H1 (cell line): ENCODE data around the gene OR56A3. TPM values are rescaled to one million over a fixed set of nuclear protein-coding genes. Genes with fewer than 3 reads are reported as not detected.

Source experiments
- CTCF ChIA-PET: fragments of 300-600 bp; sonication (Branson Sonifier 250); formaldehyde crosslinking; loops from one replicate; lab custom pipeline; 2021; ENCODE audit not compliant: partially characterized antibody; lab: Charles Lee
- POLR2A ChIA-PET: fragments of 300-600 bp; sonication (Branson Sonifier 250); formaldehyde crosslinking; loops from one replicate; lab custom pipeline; 2021; ENCODE audit warnings: inconsistent platforms; ENCODE audit not compliant: partially characterized antibody; lab: Charles Lee
- DNase-seq, 2 experiments: peaks; one replicate each; pipeline versions ENCODE4 v3.0.0 to v3.0.0-alpha.2; 2010 to 2022; ENCODE audit warnings: low spot score in 2 of 2, low read depth in 1 of 2, mixed read lengths in 1 of 2
- FAIRE-seq: peaks from 2 replicates; lab custom pipeline; 2011; peaks lifted over from hg19 to GRCh38; lab: Jason Lieb, UNC
- H2AFZ ChIP-seq: 2 replicates; pipeline ENCODE4 v1.8.1; 2012; ENCODE audit warnings: low read length, inconsistent platforms
- H2AK5ac ChIP-seq: 2 replicates; pipeline ENCODE4 v1.6.1; 2013; ENCODE audit warnings: low read depth, low read length
- H2BK120ac ChIP-seq: replicated peaks from 2 replicates; pipeline ENCODE3; 2013; ENCODE audit warnings: low read depth, low read length, inconsistent platforms
- H2BK12ac ChIP-seq: 2 replicates; pipeline ENCODE4 v1.6.1; 2013; ENCODE audit warnings: low read depth, low read length
- H2BK15ac ChIP-seq: 2 replicates; pipeline ENCODE4 v1.6.1; 2013; ENCODE audit warnings: low read length
- H2BK20ac ChIP-seq: 2 replicates; pipeline ENCODE4 v1.6.1; 2013; ENCODE audit warnings: low read length
- H2BK5ac ChIP-seq: 2 replicates; pipeline ENCODE4 v1.6.1; 2013; ENCODE audit warnings: low read depth, low read length
- H3K14ac ChIP-seq: 2 replicates; pipeline ENCODE4 v1.6.1; 2013; ENCODE audit warnings: inconsistent platforms; ENCODE audit not compliant: insufficient read length
- H3K18ac ChIP-seq: 2 replicates; pipeline ENCODE4 v1.6.1; 2013; ENCODE audit warnings: low read length; ENCODE audit errors: extremely low read depth
- H3K23ac ChIP-seq: 2 replicates; pipeline ENCODE4 v1.6.1; 2013; ENCODE audit warnings: inconsistent platforms; ENCODE audit not compliant: insufficient read length
- H3K23me2 ChIP-seq: 2 replicates; pipeline ENCODE4 v1.6.1; 2013; ENCODE audit warnings: low read depth, low read length
- H3K27ac ChIP-seq: 2 replicates; pipeline ENCODE4 v1.6.1; 2011; ENCODE audit warnings: low read depth, low read length, inconsistent platforms
- H3K27me3 ChIP-seq, 4 experiments: replicated peaks in 1 of 4; 1 replicate in 1 of 4; 2 replicates in 3 of 4; pipeline versions ENCODE4 v1.6.1 to v1.8.1; 2011 to 2013; ENCODE audit warnings: low read length in 3 of 4, mild to moderate bottlenecking in 3 of 4, inconsistent platforms in 2 of 4, mixed read lengths in 2 of 4, moderate library complexity in 1 of 4; ENCODE audit not compliant: control insufficient read depth in 3 of 4, insufficient read depth in 3 of 4; ENCODE audit errors: extremely low read depth in 1 of 4
- H3K36me3 ChIP-seq, 4 experiments: 2 replicates each; pipeline versions ENCODE4 v1.6.1 to v1.8.1; 2011 to 2013; ENCODE audit warnings: mild to moderate bottlenecking in 4 of 4, low read length in 3 of 4, moderate library complexity in 2 of 4, control low read depth in 1 of 4, inconsistent platforms in 1 of 4; ENCODE audit not compliant: insufficient read depth in 4 of 4, control insufficient read depth in 2 of 4
- H3K4ac ChIP-seq: replicated peaks from 2 replicates; pipeline ENCODE3; 2013; ENCODE audit warnings: low read length, low read depth, mixed read lengths, inconsistent platforms; ENCODE audit not compliant: insufficient read length
- H3K4me1 ChIP-seq, 4 experiments: replicated peaks in 1 of 4; 1 replicate in 1 of 4; 2 replicates in 3 of 4; pipeline versions ENCODE4 v1.6.1 to v1.8.1; 2011 to 2013; ENCODE audit warnings: low read length in 3 of 4, inconsistent platforms in 2 of 4, mixed read lengths in 1 of 4; ENCODE audit not compliant: insufficient read depth in 4 of 4, control insufficient read depth in 3 of 4
- H3K4me2 ChIP-seq, 2 experiments: 2 replicates each; pipeline versions ENCODE4 v1.6.1 to v1.8.1; 2011 to 2013; ENCODE audit warnings: low read depth in 2 of 2, low read length in 2 of 2, control low read depth in 1 of 2, inconsistent platforms in 1 of 2, mild to moderate bottlenecking in 1 of 2; ENCODE audit not compliant: insufficient read depth in 1 of 2
- H3K4me3 ChIP-seq, 4 experiments: fragments of 200-600, 300-600 bp in 1 of 4; sonication (generic), shearing (Covaris generic), sonication (Bioruptor Twin) in 1 of 4; 2 replicates each; pipeline versions ENCODE4 v1.5.1 to v1.8.1; 2011 to 2016; ENCODE audit warnings: low read length in 4 of 4, low read depth in 3 of 4, control low read depth in 2 of 4, inconsistent platforms in 2 of 4, mild to moderate bottlenecking in 2 of 4, mixed read lengths in 1 of 4, moderate library complexity in 1 of 4; ENCODE audit not compliant: insufficient read depth in 2 of 4; ENCODE audit errors: extremely low read depth in 1 of 4
- H3K56ac ChIP-seq: replicated peaks from 2 replicates; pipeline ENCODE3; 2013; ENCODE audit warnings: low read depth, mild to moderate bottlenecking, mixed read lengths, low read length, inconsistent platforms; ENCODE audit not compliant: insufficient read length
- H3K79me1 ChIP-seq: 2 replicates; pipeline ENCODE4 v1.6.1; 2013; ENCODE audit warnings: low read depth, low read length, control low read depth
- H3K79me2 ChIP-seq, 2 experiments: 2 replicates each; pipeline versions ENCODE4 v1.6.1 to v1.8.1; 2012 to 2013; ENCODE audit warnings: low read length in 2 of 2, mild to moderate bottlenecking in 2 of 2, inconsistent platforms in 1 of 2; ENCODE audit not compliant: insufficient read depth in 2 of 2, control insufficient read depth in 1 of 2
- H3K9ac ChIP-seq, 4 experiments: replicated peaks in 1 of 4; 1 replicate in 1 of 4; 2 replicates in 3 of 4; pipeline versions ENCODE4 v1.6.1 to v1.8.1; 2011 to 2013; ENCODE audit warnings: low read depth in 3 of 4, low read length in 3 of 4, control low read depth in 2 of 4, mild to moderate bottlenecking in 2 of 4, moderate library complexity in 2 of 4, inconsistent platforms in 1 of 4; ENCODE audit errors: extremely low read depth in 1 of 4
- H3K9me3 ChIP-seq, 2 experiments: 2 replicates each; pipeline versions ENCODE4 v1.6.1 to v1.8.1; 2012 to 2013; ENCODE audit warnings: mild to moderate bottlenecking in 2 of 2, moderate library complexity in 2 of 2, control low read depth in 1 of 2, inconsistent platforms in 1 of 2, low read depth in 1 of 2, low read length in 1 of 2, mixed read lengths in 1 of 2; ENCODE audit not compliant: insufficient read depth in 2 of 2
- H4K20me1 ChIP-seq, 2 experiments: replicated peaks in 1 of 2; 2 replicates each; pipeline versions ENCODE3 to v1.8.1; 2011 to 2013; ENCODE audit warnings: inconsistent platforms in 2 of 2, low read length in 2 of 2, mild to moderate bottlenecking in 1 of 2; ENCODE audit not compliant: insufficient read depth in 2 of 2, control insufficient read depth in 1 of 2
- H4K5ac ChIP-seq: 2 replicates; pipeline ENCODE4 v1.6.1; 2013; ENCODE audit warnings: low read length, low read depth, mixed read lengths, inconsistent platforms; ENCODE audit not compliant: insufficient read length
- H4K8ac ChIP-seq: 2 replicates; pipeline ENCODE4 v1.8.0; 2013; ENCODE audit warnings: mild to moderate bottlenecking, moderate library complexity, low read length, inconsistent platforms; ENCODE audit not compliant: insufficient read depth; ENCODE audit errors: extremely low read depth
- H4K91ac ChIP-seq: replicated peaks from 2 replicates; pipeline ENCODE3; 2013; ENCODE audit warnings: low read length, mixed read lengths, inconsistent platforms; ENCODE audit not compliant: insufficient read length
- BCL11A ChIP-seq, 2 experiments: IDR thresholded peaks; one replicate each; pipeline ENCODE4 v1.6.1; 2011; ENCODE audit warnings: low read depth in 2 of 2, low read length in 2 of 2, mild to moderate bottlenecking in 2 of 2
- BRCA1 ChIP-seq: IDR thresholded peaks from 2 replicates; pipeline ENCODE4 v1.6.1; 2012; ENCODE audit warnings: low read depth, low read length, improper control_type of control experiment
- CEBPB ChIP-seq: IDR thresholded peaks from 2 replicates; pipeline ENCODE4 v1.6.1; 2012; ENCODE audit warnings: low read depth, low read length
- GABPA ChIP-seq: IDR thresholded peaks from 2 replicates; pipeline ENCODE4 v1.6.1; 2011; ENCODE audit warnings: mild to moderate bottlenecking, low read length, moderate library complexity, borderline replicate concordance; ENCODE audit not compliant: insufficient read depth
- KDM1A ChIP-seq: fragments of 200-600, 300-600 bp; sonication (generic); IDR thresholded peaks from 2 replicates; pipeline ENCODE4 v1.7.1; 2016; ENCODE audit warnings: mild to moderate bottlenecking, low read length, borderline replicate concordance
- KDM5A ChIP-seq: fragments of 200-600 bp; IDR thresholded peaks from 2 replicates; pipeline ENCODE4 v1.7.1; 2012; ENCODE audit warnings: mild to moderate bottlenecking, low read length, inconsistent platforms, mixed read lengths
- NRF1 ChIP-seq: IDR thresholded peaks from 2 replicates; pipeline ENCODE4 v1.6.1; 2011; ENCODE audit warnings: mild to moderate bottlenecking, low read depth, low read length, improper control_type of control experiment
- POU5F1 ChIP-seq: IDR thresholded peaks from 2 replicates; pipeline ENCODE4 v1.6.1; 2011; ENCODE audit warnings: low read depth, mild to moderate bottlenecking, low read length, moderate library complexity
- RXRA ChIP-seq: IDR thresholded peaks from 2 replicates; pipeline ENCODE4 v1.6.1; 2011; ENCODE audit warnings: low read depth, mild to moderate bottlenecking, low read length, moderate library complexity; ENCODE audit not compliant: insufficient read depth
- SIN3A ChIP-seq, 2 experiments: IDR thresholded peaks in 1 of 2; conservative IDR thresholded peaks in 1 of 2; 2 replicates each; pipeline ENCODE4 v1.6.1; 2011 to 2012; ENCODE audit warnings: low read length in 2 of 2, improper control_type of control experiment in 1 of 2, low read depth in 1 of 2, mild to moderate bottlenecking in 1 of 2
- SIRT6 ChIP-seq: IDR thresholded peaks from one replicate; pipeline ENCODE4 v1.7.1; 2012; ENCODE audit warnings: low read length, inconsistent platforms
- TAF1 ChIP-seq: IDR thresholded peaks from 2 replicates; pipeline ENCODE4 v1.6.1; 2011; ENCODE audit warnings: mild to moderate bottlenecking, low read depth, low read length
- TEAD4 ChIP-seq: IDR thresholded peaks from 2 replicates; pipeline ENCODE4 v1.6.1; 2012; ENCODE audit warnings: low read depth, low read length, inconsistent platforms, mixed read lengths
- YY1 ChIP-seq: IDR thresholded peaks from 2 replicates; pipeline ENCODE4 v1.6.1; 2011; ENCODE audit warnings: low read depth, mild to moderate bottlenecking, low read length
- WGBS, 2 experiments: shearing (Covaris generic) in 1 of 2; methylation state at CpG; one replicate each; pipeline versions ENCODE4 v1.1.6 to v1.1.7; 2013 to 2015; ENCODE audit warnings: low lambda C conversion rate in 2 of 2, mixed read lengths in 2 of 2, inconsistent platforms in 1 of 2, low coverage in 1 of 2, missing lambda C conversion rate in 1 of 2; ENCODE audit not compliant: insufficient replicate concordance in 2 of 2, insufficient coverage in 1 of 2, insufficient read length in 1 of 2; ENCODE audit errors: extremely low coverage in 1 of 2, missing lambda C conversion rate in 1 of 2; 5-methylcytosine and 5-hydroxymethylcytosine counted together
- polyA plus RNA-seq, 7 experiments: library from polyadenylated mRNA; depleted of rRNA in 3 of 7; stranded (reverse) in 5 of 7; unstranded in 2 of 7; fragments of >200 nt in 5 of 7; fragments of 200-250 nt in 2 of 7; gene quantifications; 1 replicate in 5 of 7; 2 replicates in 1 of 7; 4 replicates in 1 of 7; pipeline versions ENCODE4 v1.2.1 to v1.2.3, GENCODE V29; 2011 to 2013; ENCODE audit warnings: missing spikeins in 2 of 7, mixed read lengths in 2 of 7
- total RNA-seq: library from RNA; stranded (reverse); fragmentation: NEBNext Ultra II Directional; extraction: Animal tissue kit (Norgen Biotek cat#: 25700); gene quantifications from 2 replicates; pipeline ENCODE4 v1.2.1, GENCODE V29; 2021

Gene OR56A3
- total and polyA plus RNA-seq, 2 of the 8 experiments (the other 6 are each of a cell fraction or from before 2014, with no cell fraction given): not detected

GRCh38 chr11:5932671-5933070 lies 9.4 kb upstream of the OR56A3 start:
- ChIA-PET POLR2A (no interaction called here), CTCF (no interaction called here)
- H3K79me2 ChIP-seq: no peaks in the 10 kb centered on the region
- FAIRE-seq: no peak
- H3K23me2 ChIP-seq: 0 out of 2 replicates have a peak, but pooled peaks cover 1% of the 10 kb centered on the region
- H3K36me3 ChIP-seq: no peaks in the 10 kb centered on the region
- no peak for DNase-seq
- H3K27me3 ChIP-seq: no peaks in the 10 kb centered on the region; a peak in 2 of 7 replicates
- H2BK20ac ChIP-seq: no peak overlapping the region
- H3K23ac ChIP-seq: no peak overlapping the region
- no peak overlapping the region for H3K4me3 ChIP-seq
- H4K20me1 ChIP-seq: no peaks in the 10 kb centered on the region
- no peak overlapping the region for H3K27ac ChIP-seq
- no peak overlapping the region for H3K4ac ChIP-seq
- H2BK120ac ChIP-seq: no peak overlapping the region
- H3K18ac ChIP-seq: no peak overlapping the region
- H2BK15ac ChIP-seq: no peak overlapping the region
- H4K91ac ChIP-seq: no peak overlapping the region
- no peak overlapping the region for H3K9ac ChIP-seq
- H4K8ac ChIP-seq: no peak overlapping the region
- H3K9me3 ChIP-seq: peaks cover 0 to 10% of the 10 kb centered on the region in 2 experiments; a peak in 2 of 4 replicates
- no peaks in the 10 kb centered on the region for H3K4me1 ChIP-seq
- 93% methylated on average over 11 of the region's 11 CpGs; no CpG with 5 or more reads in 1 of the 2 experiments for WGBS, 2 experiments
- no peak overlapping the region for H4K5ac ChIP-seq
- no peak overlapping the region for H3K14ac ChIP-seq
- no peak overlapping the region for H3K4me2 ChIP-seq
- no peak overlapping the region for H2AK5ac ChIP-seq
- TF ChIP-seq SIRT6: no peak
- TF ChIP-seq SIN3A (conservative IDR thresholded peaks at IDR 0.05 in 1 of 2, IDR thresholded peaks at IDR 0.05 in 1 of 2; ENCODE audit: low read depth in 1 of 2, low read length in 2 of 2): no peak
- TF ChIP-seq KDM5A: no peak
- TF ChIP-seq GABPA: no peak
- TF ChIP-seq BRCA1: no peak
- no peak for TF ChIP-seq RXRA
- no peak for TF ChIP-seq NRF1
- TF ChIP-seq TAF1: no peak
- no peak for TF ChIP-seq BCL11A (IDR thresholded peaks at IDR 0.05; ENCODE audit: low read depth in 2 of 2, low read length in 2 of 2)
- TF ChIP-seq POU5F1: no peak
- TF ChIP-seq YY1: no peak
- TF ChIP-seq TEAD4: no peak
- no peak for TF ChIP-seq KDM1A
- no peak for TF ChIP-seq CEBPB
- H3K79me1 ChIP-seq: no peaks in the 10 kb centered on the region
- no peak overlapping the region for H2BK12ac ChIP-seq
- no peak overlapping the region for H2AFZ ChIP-seq
- no peak overlapping the region for H3K56ac ChIP-seq
- H2BK5ac ChIP-seq: no peak overlapping the region
